Activated CD8-positive, alpha-beta T cell treated with anti-CD3 and anti-CD28 coated beads, Interleukin-2, amount 10 ng/mL, durations not matched to agents 7 days and 5 days (primary cell): Measurements from ENCODE around the gene CEP43. TPM values are rescaled to one million over a fixed set of nuclear protein-coding genes. Genes with fewer than 3 reads are reported as not detected.

Source experiments
- ATAC-seq: fragments of 150-1000 bp; cut with Tn5 transposase; one replicate; pipeline ENCODE4 v1.10.0; 2021; ENCODE audit warnings: moderate library complexity
- CTCF ChIA-PET: fragments of 350-600 bp; sonication (Branson Sonifier 250); formaldehyde crosslinking; loops from one replicate; lab custom pipeline; 2021; ENCODE audit warnings: antibody characterized with exemption; lab: Charles Lee
- POLR2A ChIA-PET: fragments of 350-600 bp; sonication (Branson Sonifier 250); formaldehyde crosslinking; loops from one replicate; lab custom pipeline; 2021; ENCODE audit warnings: antibody characterized with exemption; lab: Charles Lee
- DNase-seq: peaks from one replicate; pipeline ENCODE4 v3.0.0-alpha.2; 2020
- H3K27ac Mint-ChIP-seq: one replicate; pipeline ENCODE4 v1.8.0; 2021; ENCODE audit warnings: mild to moderate bottlenecking, mixed read lengths
- H3K27me3 Mint-ChIP-seq: one replicate; pipeline ENCODE4 v1.8.0; 2021; ENCODE audit warnings: low read depth, mixed read lengths
- H3K36me3 Mint-ChIP-seq: one replicate; pipeline ENCODE4 v1.8.0; 2021; ENCODE audit warnings: low read depth, mixed read lengths
- H3K4me1 Mint-ChIP-seq: one replicate; pipeline ENCODE4 v1.8.0; 2021; ENCODE audit warnings: low read depth, mixed read lengths
- H3K4me3 Mint-ChIP-seq: one replicate; pipeline ENCODE4 v1.8.0; 2021; ENCODE audit warnings: mild to moderate bottlenecking, mixed read lengths
- H3K9me3 Mint-ChIP-seq: one replicate; pipeline ENCODE4 v1.8.0; 2022; ENCODE audit warnings: mixed read lengths; ENCODE audit not compliant: insufficient read depth
- total RNA-seq, 2 experiments: library from RNA; stranded (reverse); gene quantifications; one replicate each; pipeline ENCODE4 v1.2.3, GENCODE V29; 2021

CEP43 gene
- total RNA-seq, 2 experiments from 2014 or later = 25.6 to 28.1 TPM

GRCh38 chr6:166969390-166970002 is 29.7 kb upstream of the CEP43 start:
- no peak for ATAC-seq
- no peak for DNase-seq
- POLR2A ChIA-PET = no interaction called here
- Mint-ChIP-seq H3K4me1 (peaks cover 20% of the 10 kb centered on the region), H3K36me3 (peaks cover 75% of the 10 kb centered on the region), H3K4me3 (no peak overlapping the region), H3K27ac (peak overlapping the region; percentile 23), H3K27me3 (no peaks in the 10 kb centered on the region), H3K9me3 (peaks cover 25% of the 10 kb centered on the region)
- CTCF ChIA-PET = interaction anchor here (1.9 kb wide), 1 partner anchor 20 kb away, joined by 8 read pairs; no protein-coding TSS in a partner anchor

- Mint-ChIP-seq H3K36me3 (peaks cover 80% of the 10 kb centered on the region), H3K27me3 (no peaks in the 10 kb centered on the region), H3K27ac (no peak overlapping the region), H3K9me3 (peaks cover 21% of the 10 kb centered on the region), H3K4me3 (no peak overlapping the region), H3K4me1 (peaks cover 20% of the 10 kb centered on the region)
- no peak for ATAC-seq
- CTCF ChIA-PET = interaction anchor here (1.9 kb wide), 1 partner anchor 19 kb away, joined by 8 read pairs; no protein-coding TSS in a partner anchor
- POLR2A ChIA-PET = no interaction called here
- DNase-seq = no peak
Observed at GRCh38 chr6:166970091-166970490, 29.1 kb upstream of the CEP43 start.

- Mint-ChIP-seq H3K4me1 (peaks cover 20% of the 10 kb centered on the region), H3K4me3 (no peak overlapping the region), H3K36me3 (peaks cover 81% of the 10 kb centered on the region), H3K9me3 (peaks cover 21% of the 10 kb centered on the region), H3K27ac (no peak overlapping the region), H3K27me3 (no peaks in the 10 kb centered on the region)
- POLR2A ChIA-PET = no interaction called here
- ATAC-seq (no peak), DNase-seq (no peak)
- CTCF ChIA-PET = no interaction called here
Observed at GRCh38 chr6:166970776-166971175, 28.4 kb upstream of the CEP43 start.

- Mint-ChIP-seq H3K27ac (no peak overlapping the region), H3K4me3 (no peak overlapping the region), H3K9me3 (peaks cover 17% of the 10 kb centered on the region), H3K27me3 (no peaks in the 10 kb centered on the region), H3K4me1 (peaks cover 20% of the 10 kb centered on the region), H3K36me3 (peaks cover 79% of the 10 kb centered on the region)
- no peak for DNase-seq
- ChIA-PET CTCF (interaction anchor here (1.3 kb wide), 1 partner anchor 18 kb away, joined by 4 read pairs; no protein-coding TSS in a partner anchor), POLR2A (interaction anchor here (1.1 kb wide), 1 partner anchor 15 kb away, joined by 3 read pairs; the partner anchor contains the start of gene RNASET2)
- ATAC-seq = no peak
Observed at GRCh38 chr6:166971271-166971670, 27.9 kb upstream of the CEP43 start.

GRCh38 chr6:166972101-166972500 is 27.1 kb upstream of the CEP43 start:
- Mint-ChIP-seq H3K9me3 (peaks cover 9% of the 10 kb centered on the region), H3K4me1 (peaks cover 20% of the 10 kb centered on the region), H3K4me3 (no peak overlapping the region), H3K36me3 (peaks cover 77% of the 10 kb centered on the region), H3K27me3 (no peaks in the 10 kb centered on the region), H3K27ac (no peak overlapping the region)
- DNase-seq = no peak
- no peak for ATAC-seq
- CTCF ChIA-PET = interaction anchor here (1.3 kb wide), 3 partner anchors 11 to 17 kb away, joined by 3 to 6 read pairs (median 4); partner anchors contain the start of gene RNASET2
- POLR2A ChIA-PET = interaction anchor here (1.1 kb wide), 1 partner anchor 16 kb away, joined by 3 read pairs; the partner anchor contains the start of gene RNASET2

GRCh38 chr6:166976636-166977035 is 22.6 kb upstream of the CEP43 start:
- Mint-ChIP-seq H3K27me3 (no peaks in the 10 kb centered on the region), H3K4me1 (no peaks in the 10 kb centered on the region), H3K4me3 (no peak overlapping the region), H3K27ac (no peak overlapping the region), H3K9me3 (no peaks in the 10 kb centered on the region), H3K36me3 (peaks cover 57% of the 10 kb centered on the region)
- ChIA-PET CTCF (interaction anchor here (1.5 kb wide), 1 partner anchor 12 kb away, joined by 3 read pairs; no protein-coding TSS in a partner anchor), POLR2A (no interaction called here)
- ATAC-seq (no peak), DNase-seq (no peak)

GRCh38 chr6:166977621-166978525 is 21.3 kb upstream of the CEP43 start:
- no peak overlapping the region for H3K27ac Mint-ChIP-seq
- H3K27me3 Mint-ChIP-seq = no peaks in the 10 kb centered on the region
- no peaks in the 10 kb centered on the region for H3K9me3 Mint-ChIP-seq
- peaks cover 51% of the 10 kb centered on the region for H3K36me3 Mint-ChIP-seq
- CTCF ChIA-PET = interaction anchor here (1.5 kb wide), 1 partner anchor 10 kb away, joined by 3 read pairs; no protein-coding TSS in a partner anchor
- no peak overlapping the region for H3K4me3 Mint-ChIP-seq
- DNase-seq (no peak), ATAC-seq (no peak)
- no peaks in the 10 kb centered on the region for H3K4me1 Mint-ChIP-seq
- POLR2A ChIA-PET = no interaction called here

- H3K4me1 Mint-ChIP-seq = no peaks in the 10 kb centered on the region
- ATAC-seq (no peak), DNase-seq (no peak)
- no peak overlapping the region for H3K27ac Mint-ChIP-seq
- H3K36me3 Mint-ChIP-seq = peaks cover 50% of the 10 kb centered on the region
- POLR2A ChIA-PET = interaction anchor here (0.7 kb wide), 1 partner anchor 18 kb away, joined by 3 read pairs; the partner anchor contains the start of gene CEP43
- no peaks in the 10 kb centered on the region for H3K9me3 Mint-ChIP-seq
- H3K4me3 Mint-ChIP-seq = no peak overlapping the region
- CTCF ChIA-PET = interaction anchor here (1.1 to 2.9 kb wide), 3 partner anchors 9 to 147 kb away, joined by 3 to 13 read pairs (median 4); partner anchors contain the start of gene RNASET2
- H3K27me3 Mint-ChIP-seq = no peaks in the 10 kb centered on the region
Observed at GRCh38 chr6:166980738-166981137, 18.5 kb upstream of the CEP43 start.

- no peak overlapping the region for H3K4me3 Mint-ChIP-seq
- no peaks in the 10 kb centered on the region for H3K9me3 Mint-ChIP-seq
- ATAC-seq (no peak), DNase-seq (no peak)
- no peak overlapping the region for H3K27ac Mint-ChIP-seq
- ChIA-PET POLR2A (no interaction called here), CTCF (interaction anchor here (3.0 to 3.4 kb wide), 2 partner anchors 12 to 212 kb away, joined by 23 to 29 read pairs; partner anchors contain the start of gene CEP43)
- H3K4me1 Mint-ChIP-seq = peaks cover 19% of the 10 kb centered on the region
- H3K36me3 Mint-ChIP-seq = peaks cover 42% of the 10 kb centered on the region
- no peaks in the 10 kb centered on the region for H3K27me3 Mint-ChIP-seq
Observed at GRCh38 chr6:166987448-166987847, 11.7 kb upstream of the CEP43 start.

- POLR2A ChIA-PET = no interaction called here
- peaks cover 22% of the 10 kb centered on the region for H3K4me1 Mint-ChIP-seq
Observed at GRCh38 chr6:166987930-166988329, 11.3 kb upstream of the CEP43 start.

GRCh38 chr6:166988674-166989201 is 10.5 kb upstream of the CEP43 start:
- no peak overlapping the region for H3K4me3 Mint-ChIP-seq
- peak; percentile 16 for DNase-seq
- no peaks in the 10 kb centered on the region for H3K27me3 Mint-ChIP-seq
- H3K4me1 Mint-ChIP-seq = peaks cover 22% of the 10 kb centered on the region
- POLR2A ChIA-PET = no interaction called here
- ATAC-seq = no peak
- H3K9me3 Mint-ChIP-seq = no peaks in the 10 kb centered on the region
- CTCF ChIA-PET = interaction anchor here (0.8 to 3.4 kb wide), 14 partner anchors 10 to 216 kb away, joined by 3 to 30 read pairs (median 6); partner anchors contain the start of genes CEP43 and RNASET2
- H3K36me3 Mint-ChIP-seq = peaks cover 41% of the 10 kb centered on the region
- no peak overlapping the region for H3K27ac Mint-ChIP-seq

More at GRCh38 chr6:166987930-166988329, 11.3 kb upstream of the CEP43 start:
- no peaks in the 10 kb centered on the region for H3K9me3 Mint-ChIP-seq
- CTCF ChIA-PET = interaction anchor here (0.8 to 3.4 kb wide), 8 partner anchors 11 to 213 kb away, joined by 3 to 30 read pairs (median 13); partner anchors contain the start of genes CEP43 and RNASET2
- H3K4me3 Mint-ChIP-seq = no peak overlapping the region
- H3K27ac Mint-ChIP-seq = no peak overlapping the region
- H3K36me3 Mint-ChIP-seq = peaks cover 41% of the 10 kb centered on the region
- DNase-seq (no peak), ATAC-seq (no peak)
- H3K27me3 Mint-ChIP-seq = no peaks in the 10 kb centered on the region
